Immature natural killer cell (primary cell): ENCODE results near the gene TTYH3. TPM values are rescaled to one million over a fixed set of nuclear protein-coding genes. Genes with fewer than 3 reads are reported as not detected.

Experiments
- DNase-seq, 3 donors: peaks; one replicate each; pipeline ENCODE4 v3.0.0; 2022; ENCODE audit warnings: mixed read lengths in 1 of 3
- H3K27ac Mint-ChIP-seq, 6 donors: one replicate each; pipeline ENCODE4 v1.8.0; 2020; ENCODE audit warnings: mixed read lengths in 6 of 6, mild to moderate bottlenecking in 5 of 6, inconsistent platforms in 4 of 6, moderate library complexity in 3 of 6
- H3K27me3 Mint-ChIP-seq, 3 donors: one replicate each; pipeline ENCODE4 v1.8.0; 2020 to 2021; ENCODE audit warnings: low read depth in 3 of 3, mild to moderate bottlenecking in 3 of 3, mixed read lengths in 3 of 3, moderate library complexity in 3 of 3, inconsistent platforms in 1 of 3
- H3K36me3 Mint-ChIP-seq, 3 donors: one replicate each; pipeline ENCODE4 v1.8.0; 2020; ENCODE audit warnings: mixed read lengths in 3 of 3, inconsistent platforms in 2 of 3, mild to moderate bottlenecking in 2 of 3
- H3K4me1 Mint-ChIP-seq, 2 donors: one replicate each; pipeline ENCODE4 v1.8.0; 2020; ENCODE audit warnings: inconsistent platforms in 2 of 2, mild to moderate bottlenecking in 2 of 2, mixed read lengths in 2 of 2, moderate library complexity in 1 of 2
- H3K4me3 Mint-ChIP-seq, 5 donors: one replicate each; pipeline ENCODE4 v1.8.0; 2020; ENCODE audit warnings: mild to moderate bottlenecking in 5 of 5, mixed read lengths in 5 of 5, inconsistent platforms in 3 of 5, moderate library complexity in 3 of 5
- H3K9me3 Mint-ChIP-seq, 6 donors: one replicate each; pipeline ENCODE4 v1.8.0; 2020; ENCODE audit warnings: mild to moderate bottlenecking in 6 of 6, mixed read lengths in 6 of 6, inconsistent platforms in 4 of 6, moderate library complexity in 3 of 6
- polyA plus RNA-seq, 3 donors: library from polyadenylated mRNA; unstranded; fragments of 300-500 nt; fragmentation: Illumina TruSeq; gene quantifications; one replicate each; pipeline ENCODE4 v1.2.3, GENCODE V29; 2021

Gene TTYH3
- polyA plus RNA-seq, 3 donors from 2014 or later = 1.3 to 3.2 (median 1.6) TPM

DNA sequence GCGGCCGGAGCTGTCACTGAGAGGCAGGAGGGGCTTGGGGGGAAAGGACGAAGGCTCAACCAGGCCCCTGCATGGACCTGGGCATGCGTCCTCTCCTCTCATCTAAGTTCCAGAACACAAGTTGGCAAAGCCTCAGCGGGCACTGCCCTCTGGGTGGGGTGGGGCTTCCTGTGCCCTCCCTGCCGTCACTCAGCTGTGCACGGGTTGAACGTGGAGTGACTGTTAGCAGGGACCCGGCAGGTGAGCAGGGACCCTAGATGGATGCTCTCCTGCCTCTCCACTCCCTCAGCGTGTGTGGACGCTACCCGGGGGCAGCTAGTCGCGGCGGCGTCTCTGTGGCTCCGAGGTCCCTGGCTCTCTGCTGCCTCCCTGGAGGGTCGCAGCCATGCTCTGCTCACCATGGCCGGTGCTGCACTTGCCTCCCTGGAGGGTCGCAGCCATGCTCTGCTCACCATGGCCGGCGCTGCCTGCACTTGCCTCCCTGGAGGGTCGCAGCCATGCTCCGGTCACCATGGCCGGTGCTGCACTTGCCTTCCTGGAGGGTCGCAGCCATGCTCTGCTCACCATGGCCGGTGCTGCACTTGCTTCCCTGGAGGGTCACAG is 36.4 kb upstream of the TTYH3 start:
- Mint-ChIP-seq H3K9me3 (no peaks in the 10 kb centered on the region), H3K27me3 (no peaks in the 10 kb centered on the region), H3K27ac (no peak overlapping the region), H3K4me1 (no peaks in the 10 kb centered on the region), H3K4me3 (no peak overlapping the region), H3K36me3 (peaks cover 7 to 30% (median 29%) of the 10 kb centered on the region in 3 donors)
- no peak for DNase-seq

DNA sequence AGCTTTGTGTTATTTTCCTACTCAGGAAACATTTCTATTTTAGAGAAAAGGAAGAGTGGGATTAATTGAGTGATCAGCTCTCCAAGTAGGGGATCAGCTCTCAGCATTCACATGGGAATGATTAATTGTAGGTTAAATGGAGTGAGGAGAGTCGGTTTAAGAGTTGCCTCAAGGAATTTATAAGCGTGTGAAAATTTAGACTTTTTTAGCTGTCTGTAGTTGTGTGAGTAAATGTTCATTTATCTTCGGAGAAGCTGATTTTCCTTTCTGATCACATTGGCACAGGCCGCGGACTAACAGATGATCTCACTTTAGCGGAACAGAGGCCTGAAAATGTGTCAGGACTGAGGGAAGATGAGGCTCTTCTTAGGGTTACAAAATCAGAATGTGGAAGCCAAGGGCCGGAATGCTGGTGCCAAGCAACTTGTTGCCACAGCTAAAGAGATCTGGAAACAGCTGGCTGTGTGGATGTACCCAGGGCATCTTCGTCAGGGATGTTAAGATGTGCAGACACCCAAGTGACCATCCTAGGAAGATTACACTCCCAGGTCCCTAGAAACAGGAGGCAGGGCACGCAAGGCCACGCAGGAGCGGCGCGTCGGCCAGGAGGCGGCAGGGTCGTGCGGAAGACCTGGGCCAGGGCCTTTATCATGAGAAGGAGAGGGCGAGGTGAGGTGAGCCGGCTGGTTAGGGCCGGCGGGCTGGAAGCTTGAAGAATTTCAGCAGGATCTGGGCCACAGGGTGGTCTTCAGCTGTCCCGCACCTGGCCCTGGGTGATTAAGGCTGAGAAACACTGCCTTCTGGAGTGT is 35.1 kb upstream of the TTYH3 start:
- Mint-ChIP-seq H3K36me3 (peaks cover 11 to 33% (median 31%) of the 10 kb centered on the region in 3 donors), H3K9me3 (no peaks in the 10 kb centered on the region), H3K4me1 (no peaks in the 10 kb centered on the region), H3K4me3 (no peak overlapping the region), H3K27ac (no peak overlapping the region), H3K27me3 (no peaks in the 10 kb centered on the region)
- DNase-seq = no peak

DNA sequence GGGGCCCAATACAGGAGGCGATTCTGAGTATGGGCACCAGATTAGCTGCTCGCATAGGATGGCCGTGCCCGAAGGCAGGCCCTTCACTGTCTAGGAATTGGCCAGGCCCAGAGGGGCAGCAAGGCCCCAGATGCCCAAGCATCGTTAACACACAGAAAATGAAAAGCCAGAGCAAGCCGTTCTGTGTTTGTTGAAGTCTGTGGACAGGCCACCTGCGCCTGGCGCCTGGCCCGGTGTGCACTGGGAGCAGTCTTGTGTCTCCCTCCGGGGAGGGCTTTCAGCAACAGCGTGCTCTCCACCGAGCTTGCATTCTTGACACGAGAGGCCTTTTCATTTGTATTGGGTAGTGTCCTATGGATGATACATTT is 34.5 kb upstream of the TTYH3 start:
- no peak overlapping the region for H3K4me3 Mint-ChIP-seq
- no peak overlapping the region for H3K27ac Mint-ChIP-seq
- H3K9me3 Mint-ChIP-seq = no peaks in the 10 kb centered on the region
- no peaks in the 10 kb centered on the region for H3K27me3 Mint-ChIP-seq
- H3K4me1 Mint-ChIP-seq = no peaks in the 10 kb centered on the region
- peaks cover 11 to 31% (median 29%) of the 10 kb centered on the region in 3 donors for H3K36me3 Mint-ChIP-seq
- DNase-seq = no peak

DNA sequence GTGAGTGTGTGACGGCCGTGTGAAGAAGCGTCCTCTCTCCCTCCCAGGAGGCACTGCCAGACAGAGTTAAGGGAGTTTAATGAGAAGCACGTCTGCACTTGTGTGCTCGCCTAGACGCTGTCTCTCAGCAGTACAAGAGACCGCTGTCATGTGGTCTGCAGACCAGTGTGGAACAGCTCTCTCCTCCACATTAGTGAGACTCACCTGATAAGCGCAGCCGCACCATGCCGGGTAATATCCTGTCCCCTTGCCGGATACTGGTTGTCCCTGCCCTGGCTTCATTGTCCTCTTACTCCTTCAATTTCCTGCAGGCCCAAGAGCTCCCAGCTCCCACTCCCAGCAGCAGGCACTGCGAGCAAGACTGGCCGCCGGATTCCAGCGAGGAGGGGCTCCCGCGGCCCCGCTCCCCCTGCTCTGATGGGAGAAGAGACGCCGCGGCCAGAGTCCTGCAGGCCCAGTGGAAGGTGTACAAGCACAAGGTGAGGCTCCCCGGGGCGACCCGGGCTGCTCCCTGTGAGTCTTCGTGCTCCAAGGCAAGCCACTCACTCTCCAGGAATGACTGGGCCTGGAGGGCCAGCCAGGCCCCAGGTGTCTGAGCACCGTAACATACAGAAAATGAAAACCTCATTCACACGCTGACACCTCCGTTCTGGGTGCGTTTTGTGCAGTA is 33.5 kb upstream of the TTYH3 start:
- Mint-ChIP-seq H3K27me3 (peaks cover 0 to under 1% (median 0%) of the 10 kb centered on the region in 3 donors), H3K36me3 (peaks cover 11 to 28% (median 27%) of the 10 kb centered on the region in 3 donors), H3K4me3 (no peak overlapping the region), H3K27ac (no peak overlapping the region), H3K9me3 (no peaks in the 10 kb centered on the region), H3K4me1 (no peaks in the 10 kb centered on the region)
- DNase-seq = no peak

DNA sequence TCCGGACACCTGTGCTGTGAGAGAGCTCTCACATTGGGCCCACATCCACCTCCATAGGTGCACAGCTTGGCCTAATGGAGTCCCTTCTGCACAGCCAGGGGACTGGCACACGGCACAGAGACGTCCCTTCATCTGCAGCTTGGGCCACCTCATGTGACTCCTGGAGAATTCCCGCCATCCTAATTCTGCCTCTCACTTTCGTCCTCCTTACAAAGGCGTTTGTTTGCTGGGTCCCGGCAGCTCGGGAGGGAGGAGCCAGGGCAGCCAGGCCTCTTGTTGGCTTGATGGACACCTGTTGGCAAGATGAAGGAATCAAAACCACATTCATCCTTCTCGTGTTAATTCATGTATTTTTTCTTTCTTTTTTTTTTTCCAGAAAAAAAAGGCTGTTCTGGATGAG is 30.7 kb upstream of the TTYH3 start:
- Mint-ChIP-seq H3K36me3 (peaks cover 6 to 16% (median 14%) of the 10 kb centered on the region in 3 donors), H3K27me3 (peaks cover 0 to 3% (median 1%) of the 10 kb centered on the region in 3 donors), H3K4me3 (no peak overlapping the region), H3K9me3 (no peaks in the 10 kb centered on the region), H3K4me1 (no peaks in the 10 kb centered on the region), H3K27ac (no peak overlapping the region)
- no peak for DNase-seq

DNA sequence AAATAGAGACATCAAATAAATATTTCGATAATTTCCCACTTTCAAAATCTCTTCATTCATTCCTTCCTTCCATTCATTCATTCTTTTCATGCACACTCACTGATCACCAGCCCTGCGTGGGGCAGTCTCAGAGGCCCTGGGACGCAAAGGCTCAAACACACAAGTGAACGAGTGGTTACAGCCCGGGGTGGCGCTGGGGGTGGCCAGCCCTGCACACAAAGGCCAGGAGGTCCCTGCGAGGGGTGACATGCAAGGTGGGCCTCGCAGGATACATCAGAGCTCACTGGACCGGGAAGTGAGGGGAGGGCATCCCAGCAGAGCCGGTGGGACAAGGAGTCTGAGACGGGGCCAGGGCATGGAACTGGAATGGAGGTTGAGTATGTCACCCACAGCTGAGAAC is 29.9 kb upstream of the TTYH3 start:
- Mint-ChIP-seq H3K4me3 (no peak overlapping the region), H3K27ac (no peak overlapping the region), H3K9me3 (no peaks in the 10 kb centered on the region), H3K4me1 (no peaks in the 10 kb centered on the region), H3K36me3 (peaks cover 6 to 16% (median 9%) of the 10 kb centered on the region in 3 donors), H3K27me3 (peaks cover 0 to 4% (median 1%) of the 10 kb centered on the region in 3 donors)
- DNase-seq = no peak

DNA sequence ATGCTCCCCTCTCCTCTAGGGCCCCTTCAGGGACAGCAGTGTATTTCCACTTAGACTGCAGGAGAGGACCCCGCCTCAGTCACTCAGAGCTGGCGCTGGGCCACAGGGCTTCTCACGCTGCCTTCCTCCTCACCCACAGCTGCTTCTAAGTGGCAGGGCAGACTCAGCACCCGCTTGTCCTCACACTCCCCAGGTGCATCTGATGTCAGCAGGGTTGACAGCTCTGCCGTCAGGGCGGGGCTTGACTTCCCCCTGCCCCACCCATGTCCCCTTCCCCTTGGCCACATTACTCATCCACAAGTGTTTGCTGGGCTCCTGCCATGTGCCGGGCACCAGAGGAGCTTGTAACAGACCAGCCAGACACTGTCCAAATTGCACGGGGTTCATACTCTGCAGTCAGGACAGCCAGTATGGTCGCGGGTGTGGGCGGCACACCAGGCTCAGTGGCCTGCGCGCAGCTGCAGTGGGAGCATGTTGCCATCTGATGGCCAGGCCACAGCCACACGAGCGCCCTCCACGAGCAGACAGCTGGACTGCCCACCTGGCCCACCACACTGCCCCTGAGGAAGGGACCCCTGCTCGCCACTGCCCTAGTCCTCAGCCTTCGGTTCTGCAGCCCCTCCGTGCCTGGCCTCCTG is 29.3 kb upstream of the TTYH3 start:
- Mint-ChIP-seq H3K27ac (no peak overlapping the region), H3K27me3 (peaks cover 0 to 4% (median 1%) of the 10 kb centered on the region in 3 donors), H3K36me3 (peaks cover 6 to 16% (median 9%) of the 10 kb centered on the region in 3 donors), H3K4me3 (no peak overlapping the region), H3K9me3 (no peaks in the 10 kb centered on the region), H3K4me1 (peaks cover under 1 to 2% of the 10 kb centered on the region in 2 donors)
- no peak for DNase-seq

DNA sequence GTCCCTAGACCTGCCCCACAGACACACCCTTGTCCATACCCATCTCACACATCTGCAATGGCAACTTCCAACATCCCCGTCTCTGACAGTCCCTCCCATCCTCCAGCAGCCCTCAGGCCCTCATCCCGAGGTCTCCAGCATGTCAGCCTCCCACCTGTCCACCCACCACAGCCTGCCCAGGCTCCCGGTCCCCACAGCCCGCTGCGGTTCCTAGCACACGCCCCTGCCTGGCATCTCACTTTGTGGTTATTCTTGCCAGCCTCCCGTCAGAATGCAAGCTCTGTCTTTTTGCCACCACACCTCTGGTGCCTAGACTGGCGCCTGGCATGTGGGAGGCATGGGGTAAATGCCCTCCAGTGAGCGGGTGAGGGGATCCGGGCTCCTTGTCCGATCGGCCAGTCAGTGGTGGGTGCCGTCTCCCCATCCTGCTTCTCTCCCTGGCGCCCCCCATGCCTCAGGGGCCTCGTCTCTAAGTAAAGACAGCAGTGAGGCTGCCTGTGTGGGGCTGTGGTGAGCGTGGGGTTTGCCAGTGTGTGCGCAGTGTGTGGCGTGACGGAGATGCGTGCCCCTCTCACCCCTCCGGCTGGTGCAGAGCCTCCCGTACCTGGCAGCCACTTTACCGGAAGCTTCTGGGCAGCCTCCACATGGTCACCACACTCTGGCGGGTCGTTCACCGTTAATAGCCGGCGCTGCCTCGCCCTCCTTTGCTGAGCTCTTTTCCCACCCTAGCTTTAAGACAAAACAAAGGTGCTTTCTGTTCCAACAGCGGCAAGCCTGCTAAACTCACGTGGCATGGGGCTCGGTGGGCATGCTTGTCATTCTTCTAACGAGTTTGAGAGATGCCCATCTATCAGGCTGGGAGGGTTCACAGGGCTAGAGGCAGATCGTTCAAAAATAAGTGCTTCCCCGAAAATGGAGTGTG is 28.5 kb upstream of the TTYH3 start:
- H3K36me3 Mint-ChIP-seq = peaks cover 6 to 16% (median 9%) of the 10 kb centered on the region in 3 donors
- H3K27me3 Mint-ChIP-seq = peaks cover 0 to 4% (median 1%) of the 10 kb centered on the region in 3 donors
- H3K27ac Mint-ChIP-seq = no peak overlapping the region
- no peak overlapping the region for H3K4me3 Mint-ChIP-seq
- DNase-seq = no peak
- peaks cover 4 to 6% of the 10 kb centered on the region in 2 donors for H3K4me1 Mint-ChIP-seq
- no peaks in the 10 kb centered on the region for H3K9me3 Mint-ChIP-seq

DNA sequence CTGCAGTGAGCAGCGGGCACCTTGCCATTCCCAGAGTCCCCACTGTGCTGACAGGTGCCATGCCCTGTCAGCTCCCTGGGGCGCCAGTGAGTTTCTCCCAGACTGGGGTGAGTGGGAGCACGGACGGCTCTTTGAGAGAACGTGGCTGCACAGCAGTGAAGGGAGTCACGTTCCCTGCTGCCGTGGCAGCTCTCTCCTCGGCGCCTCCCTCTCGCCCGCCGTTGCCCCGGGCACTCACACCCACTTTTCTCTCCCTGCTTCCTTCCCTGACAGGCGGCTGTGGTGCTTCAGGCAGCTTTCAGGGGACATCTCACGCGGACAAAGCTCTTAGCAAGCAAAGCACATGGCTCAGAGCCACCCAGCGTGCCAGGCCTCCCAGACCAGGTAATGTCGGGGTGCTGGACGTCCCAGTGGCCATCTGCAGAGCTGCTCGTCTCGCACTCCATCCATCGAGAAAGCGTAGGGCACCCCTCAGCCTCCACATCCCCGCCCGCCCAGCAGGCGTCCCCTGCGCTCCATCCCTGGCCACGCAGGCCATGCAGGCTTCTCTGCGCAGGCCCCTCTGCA is 27.1 kb upstream of the TTYH3 start:
- Mint-ChIP-seq H3K27ac (no peak overlapping the region), H3K9me3 (no peaks in the 10 kb centered on the region), H3K4me1 (peaks cover 13 to 15% of the 10 kb centered on the region in 2 donors), H3K4me3 (no peak overlapping the region), H3K27me3 (peaks cover 0 to 4% (median 4%) of the 10 kb centered on the region in 3 donors), H3K36me3 (peaks cover 5 to 11% (median 6%) of the 10 kb centered on the region in 3 donors)
- DNase-seq = no peak

DNA sequence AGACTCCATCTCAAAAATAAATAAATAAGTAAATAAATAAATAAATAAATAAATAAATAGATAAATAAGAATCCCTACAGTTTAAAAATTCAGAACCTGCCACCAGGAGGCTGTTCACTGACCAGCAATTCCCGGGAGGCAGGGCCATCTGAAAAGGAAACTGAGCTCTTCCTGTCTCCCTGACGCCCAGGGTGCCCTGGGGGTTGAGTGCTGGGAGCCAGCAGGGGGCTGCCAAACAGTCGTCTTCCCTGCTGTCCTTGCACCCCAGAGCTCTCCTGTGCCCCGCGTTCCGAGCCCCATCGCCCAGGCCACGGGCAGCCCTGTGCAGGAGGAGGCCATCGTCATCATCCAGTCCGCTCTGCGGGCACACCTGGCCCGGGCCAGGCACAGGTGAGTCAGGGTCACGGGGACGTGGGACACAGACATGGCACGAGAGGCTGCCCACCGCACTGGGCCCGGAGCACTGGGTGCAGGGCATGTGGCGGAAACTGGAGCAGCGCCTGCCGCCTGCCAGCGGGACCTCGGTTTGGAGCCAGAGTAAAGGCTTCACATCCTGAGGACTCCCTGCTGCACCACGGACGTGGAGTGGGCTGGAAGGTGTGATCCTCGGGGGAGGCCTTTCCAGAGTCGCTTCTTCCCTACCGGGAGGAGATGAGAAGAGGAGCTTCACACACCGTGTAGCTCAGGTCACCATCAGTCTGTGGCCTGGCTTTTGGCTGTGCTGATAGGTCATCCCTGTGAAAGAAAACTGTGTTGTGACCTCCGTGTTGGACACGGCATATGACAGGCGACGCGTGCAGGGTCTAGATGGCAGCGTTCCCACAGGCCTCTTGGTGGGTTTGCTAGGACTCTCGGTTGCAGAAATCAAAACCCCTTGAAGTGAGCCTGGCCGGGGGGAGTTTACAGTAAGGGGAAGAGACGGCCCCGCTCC is 25.9 kb upstream of the TTYH3 start:
- no peak overlapping the region for H3K4me3 Mint-ChIP-seq
- peaks cover 0 to 4% (median 4%) of the 10 kb centered on the region in 3 donors for H3K27me3 Mint-ChIP-seq
- H3K4me1 Mint-ChIP-seq = peaks cover 15 to 18% of the 10 kb centered on the region in 2 donors
- no peaks in the 10 kb centered on the region for H3K9me3 Mint-ChIP-seq
- no peak for DNase-seq
- H3K36me3 Mint-ChIP-seq = peaks cover 0 to 7% (median 0%) of the 10 kb centered on the region in 3 donors
- H3K27ac Mint-ChIP-seq = no peak overlapping the region

DNA sequence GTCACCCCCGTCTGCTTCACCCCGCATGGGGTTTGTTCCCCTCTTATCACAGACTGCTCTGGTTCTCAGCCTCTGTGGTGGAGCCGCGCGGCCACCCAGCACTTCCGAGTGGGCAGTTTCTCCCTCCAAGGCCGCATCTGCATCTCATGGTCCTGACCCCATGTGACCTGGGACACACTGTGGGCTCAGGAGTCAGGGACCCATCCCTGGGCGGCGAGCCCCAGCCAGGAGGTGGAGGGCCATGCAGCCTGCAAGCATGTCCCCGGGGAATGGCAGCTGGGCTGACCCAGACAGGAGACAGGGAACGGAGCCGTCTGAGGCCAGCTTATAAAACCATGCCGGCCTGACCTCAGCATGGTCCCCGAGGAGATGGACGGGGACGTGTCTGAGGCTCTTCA is 25.2 kb upstream of the TTYH3 start:
- H3K27me3 Mint-ChIP-seq = peaks cover 0 to 4% (median 4%) of the 10 kb centered on the region in 3 donors
- no peak overlapping the region for H3K4me3 Mint-ChIP-seq
- no peaks in the 10 kb centered on the region for H3K9me3 Mint-ChIP-seq
- no peak overlapping the region for H3K27ac Mint-ChIP-seq
- DNase-seq = no peak
- H3K36me3 Mint-ChIP-seq = peaks cover 0 to 7% (median 0%) of the 10 kb centered on the region in 3 donors
- H3K4me1 Mint-ChIP-seq = peaks cover 15 to 18% of the 10 kb centered on the region in 2 donors
